Activated naive CD8-positive, alpha-beta T cell treated with anti-CD3 and anti-CD28 coated beads for 36 hours (primary cell): ENCODE measurements around the gene CALR3. TPM values are rescaled to one million over a fixed set of nuclear protein-coding genes. Genes with fewer than 3 reads are reported as not detected.
"Not testable (repeated sequence)": the region's sequence is repeated elsewhere in the genome, so short reads cannot be mapped to it uniquely, and the experiment has no call there.

ENCODE experiments used
- DNase-seq: peaks from one replicate; pipeline ENCODE4 v3.0.0; 2021
- H3K27ac Mint-ChIP-seq: one replicate; pipeline ENCODE4 v1.8.0; 2022; ENCODE audit warnings: mild to moderate bottlenecking, moderate library complexity, mixed read lengths
- H3K27me3 Mint-ChIP-seq: one replicate; pipeline ENCODE4 v1.8.0; 2022; ENCODE audit warnings: mild to moderate bottlenecking, mixed read lengths
- H3K36me3 Mint-ChIP-seq: one replicate; pipeline ENCODE4 v1.8.0; 2021; ENCODE audit warnings: mild to moderate bottlenecking, mixed read lengths
- H3K4me1 Mint-ChIP-seq: one replicate; pipeline ENCODE4 v1.8.0; 2021; ENCODE audit warnings: mixed read lengths
- H3K4me3 Mint-ChIP-seq: one replicate; pipeline ENCODE4 v1.8.0; 2022; ENCODE audit warnings: mild to moderate bottlenecking, moderate library complexity, mixed read lengths
- H3K9me3 Mint-ChIP-seq: one replicate; pipeline ENCODE4 v1.8.0; 2022; ENCODE audit warnings: mixed read lengths
- total RNA-seq, 2 experiments: library from RNA; stranded (reverse); gene quantifications; one replicate each; pipeline ENCODE4 v1.2.3, GENCODE V29; 2021

Gene CALR3
- total RNA-seq, 2 experiments from 2014 or later: 0.16 TPM; not detected in 1

DNA sequence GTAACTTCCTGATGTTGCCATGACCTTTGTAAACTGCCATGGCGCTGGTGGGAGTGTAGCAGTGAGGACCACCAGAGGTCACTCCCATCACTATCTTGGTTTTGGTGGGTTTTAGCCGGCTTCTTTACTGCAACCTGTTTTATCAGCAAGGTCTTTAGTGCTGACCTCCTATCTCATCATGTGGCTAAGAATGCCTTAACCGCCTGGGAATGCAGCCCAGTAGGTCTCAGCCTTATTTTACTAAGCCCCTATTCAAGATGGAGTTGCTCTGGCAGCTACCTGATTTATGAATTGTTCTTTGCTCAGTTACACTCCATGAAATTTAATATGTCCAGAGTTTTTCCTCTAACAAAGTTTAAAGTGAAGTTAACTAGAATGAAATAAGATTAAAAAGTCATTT is 19.6 kb downstream of the CALR3 start:
- H3K4me3 Mint-ChIP-seq: no peak overlapping the region
- no peak overlapping the region for H3K27ac Mint-ChIP-seq
- no peaks in the 10 kb centered on the region for H3K27me3 Mint-ChIP-seq
- H3K9me3 Mint-ChIP-seq: peaks cover 3% of the 10 kb centered on the region
- no peaks in the 10 kb centered on the region for H3K36me3 Mint-ChIP-seq
- no peak for DNase-seq
- H3K4me1 Mint-ChIP-seq: no peaks in the 10 kb centered on the region

DNA sequence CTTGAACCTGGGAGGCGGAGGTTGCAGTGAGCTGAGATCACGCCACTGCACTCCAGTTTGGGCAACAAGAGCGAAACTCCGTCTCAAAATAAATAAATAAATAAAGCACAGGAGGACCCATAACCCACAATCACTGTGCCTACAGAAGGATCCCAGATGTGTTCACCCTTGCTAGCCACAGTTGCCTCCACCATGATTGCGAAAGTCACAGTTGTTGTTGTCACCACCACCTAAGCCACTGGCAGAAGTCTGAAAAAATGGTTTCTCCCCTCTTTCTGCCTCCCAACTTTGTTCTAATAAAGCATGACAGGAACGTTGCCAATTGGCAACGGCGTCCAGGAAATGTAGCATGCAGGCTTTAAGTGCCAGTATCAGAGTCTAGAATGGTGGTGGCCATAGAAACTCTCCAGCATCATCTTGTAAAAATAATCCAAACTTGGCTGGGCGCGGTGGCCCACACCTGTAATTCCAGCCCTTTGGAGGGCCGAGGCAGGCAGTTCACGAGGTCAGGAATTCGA is 22.0 kb downstream of the CALR3 start:
- Mint-ChIP-seq H3K27me3 (no peaks in the 10 kb centered on the region), H3K4me1 (peaks cover 13% of the 10 kb centered on the region), H3K27ac (no peak overlapping the region), H3K4me3 (no peak overlapping the region), H3K9me3 (peaks cover 3% of the 10 kb centered on the region), H3K36me3 (no peaks in the 10 kb centered on the region)
- no peak for DNase-seq

DNA sequence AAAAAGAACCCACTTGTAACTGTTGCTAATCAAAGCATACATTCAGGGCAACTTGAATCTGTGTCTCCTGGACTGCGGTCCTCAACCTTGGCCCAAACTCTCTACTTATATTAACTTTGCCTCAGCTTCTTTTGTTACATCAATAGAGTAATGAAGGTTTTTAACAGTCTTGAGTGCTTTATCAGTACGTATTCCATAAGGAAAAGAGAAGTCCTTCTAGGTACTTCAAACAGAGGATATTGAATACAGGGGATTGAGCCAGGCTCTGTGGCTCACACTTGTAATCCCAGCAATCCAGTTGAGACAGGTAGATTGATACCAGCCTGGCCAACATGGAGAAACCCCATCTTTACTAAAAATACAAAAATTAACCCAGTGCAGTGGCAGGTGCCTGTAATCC is 23.0 kb downstream of the CALR3 start:
- H3K36me3 Mint-ChIP-seq: no peaks in the 10 kb centered on the region
- peaks cover 3% of the 10 kb centered on the region for H3K9me3 Mint-ChIP-seq
- DNase-seq: no peak
- H3K4me3 Mint-ChIP-seq: no peak overlapping the region
- H3K4me1 Mint-ChIP-seq: peaks cover 18% of the 10 kb centered on the region
- H3K27ac Mint-ChIP-seq: no peak overlapping the region
- H3K27me3 Mint-ChIP-seq: no peaks in the 10 kb centered on the region

DNA sequence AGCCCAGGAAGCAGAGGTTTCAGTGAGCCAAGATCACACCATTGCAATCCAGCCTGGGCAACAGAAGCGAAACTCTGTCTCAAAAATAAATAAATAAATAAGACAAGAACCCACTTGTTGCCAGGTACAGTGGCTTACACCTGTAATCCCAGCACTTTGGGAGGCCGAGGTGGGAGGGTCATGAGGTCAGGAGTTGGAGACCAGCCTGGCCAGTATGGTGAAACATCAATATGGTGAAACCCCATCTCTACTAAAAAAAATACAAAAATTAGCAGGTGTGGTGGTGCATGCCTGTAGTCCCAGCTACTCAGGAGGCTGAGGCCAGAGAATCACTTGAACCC is 23.4 kb downstream of the CALR3 start:
- H3K4me3 Mint-ChIP-seq: peak overlapping the region; percentile 78
- peaks cover 18% of the 10 kb centered on the region for H3K4me1 Mint-ChIP-seq
- H3K27ac Mint-ChIP-seq, DNase-seq, H3K27me3 Mint-ChIP-seq, H3K36me3 Mint-ChIP-seq, H3K9me3 Mint-ChIP-seq: not testable (repeated sequence)

DNA sequence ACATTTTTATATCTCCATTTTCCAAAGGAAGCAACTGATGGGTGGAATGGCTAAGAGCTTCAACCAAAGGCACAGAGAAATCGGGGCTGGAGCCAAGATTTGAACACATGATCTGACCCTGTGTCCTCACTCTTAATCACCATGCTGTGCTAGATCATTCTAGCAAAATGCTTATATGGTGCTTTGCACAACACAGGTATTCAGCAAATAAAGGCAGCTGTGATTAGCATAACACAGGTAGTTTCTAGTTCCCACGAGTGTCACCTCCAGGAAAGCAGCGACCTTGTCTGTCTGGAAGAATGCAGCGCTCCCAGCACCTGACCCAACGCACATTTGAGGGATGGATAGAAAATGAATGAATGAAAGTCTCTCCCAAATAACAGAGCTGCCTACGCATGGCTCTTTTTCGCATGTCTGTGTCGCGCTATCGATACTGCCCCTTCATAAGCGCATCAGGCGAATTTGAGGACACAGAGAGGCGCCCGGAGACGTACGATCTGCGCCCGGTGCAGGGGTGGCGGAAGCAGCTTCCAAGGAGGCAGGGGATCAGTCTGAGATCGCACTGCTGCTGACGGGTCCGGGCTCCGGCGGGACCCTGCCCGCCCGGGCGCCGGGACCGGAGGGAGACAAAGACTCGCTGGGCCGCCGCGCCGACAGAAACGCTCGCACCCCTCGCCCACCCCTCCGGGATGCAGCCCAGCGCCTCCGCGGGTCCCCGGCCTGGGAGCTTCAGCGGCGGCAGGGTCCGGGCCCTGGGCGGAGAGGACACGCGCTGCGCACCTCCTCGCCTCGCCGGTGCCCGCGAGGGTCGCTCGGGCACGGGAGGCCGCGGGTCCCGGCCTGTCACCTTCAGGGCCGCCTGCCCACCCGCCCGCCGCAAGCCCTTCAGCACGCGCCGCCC is 24.8 kb downstream of the CALR3 start:
- H3K9me3 Mint-ChIP-seq: peaks cover 3% of the 10 kb centered on the region
- H3K4me1 Mint-ChIP-seq: peaks cover 20% of the 10 kb centered on the region
- no peaks in the 10 kb centered on the region for H3K27me3 Mint-ChIP-seq
- H3K27ac Mint-ChIP-seq: peak overlapping the region; percentile 34
- H3K36me3 Mint-ChIP-seq: no peaks in the 10 kb centered on the region
- H3K4me3 Mint-ChIP-seq: peak overlapping the region; percentile 87
- DNase-seq: peak; percentile 44

DNA sequence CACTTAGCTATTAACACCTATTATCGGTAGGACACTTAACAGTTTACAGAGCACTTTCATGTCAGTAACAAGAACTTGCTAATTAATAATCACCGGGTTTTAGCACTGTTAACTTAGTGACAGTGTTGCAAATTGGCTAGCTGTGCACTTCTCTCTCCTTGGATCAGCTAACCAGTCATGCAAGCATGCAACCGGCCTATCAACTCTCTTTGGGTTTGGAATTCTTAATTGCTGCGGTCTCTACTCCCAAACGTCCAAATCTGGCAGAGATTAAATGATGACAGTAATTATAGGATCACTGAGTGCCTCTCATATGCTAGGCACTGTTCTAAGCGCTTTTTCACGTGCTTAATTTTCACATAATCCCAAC is 25.4 kb downstream of the CALR3 start:
- no peak overlapping the region for H3K27ac Mint-ChIP-seq
- H3K4me3 Mint-ChIP-seq: peak overlapping the region; percentile 87
- H3K36me3 Mint-ChIP-seq: no peaks in the 10 kb centered on the region
- no peaks in the 10 kb centered on the region for H3K27me3 Mint-ChIP-seq
- H3K9me3 Mint-ChIP-seq: peaks cover 3% of the 10 kb centered on the region
- peaks cover 20% of the 10 kb centered on the region for H3K4me1 Mint-ChIP-seq
- no peak for DNase-seq

DNA sequence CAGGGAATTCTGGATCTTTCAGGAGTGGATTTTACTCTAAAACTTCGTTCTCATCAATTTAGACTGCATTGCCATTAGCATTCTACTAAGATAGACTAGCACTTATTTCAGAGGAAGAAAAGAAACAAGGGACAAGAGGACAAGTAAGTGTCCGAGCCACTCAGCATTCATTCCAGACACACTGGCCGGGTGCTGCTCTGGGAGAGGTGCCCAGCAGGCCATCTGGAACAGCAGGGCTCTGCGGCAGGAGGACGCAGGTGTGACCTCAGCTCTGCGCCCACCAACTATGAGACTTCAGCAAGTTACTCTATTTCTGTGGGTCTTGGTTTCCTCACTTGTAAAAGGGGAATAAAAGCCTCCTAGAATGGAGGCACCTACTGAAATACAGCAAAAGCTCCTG is 28.4 kb downstream of the CALR3 start:
- no peak overlapping the region for H3K4me3 Mint-ChIP-seq
- peaks cover 32% of the 10 kb centered on the region for H3K4me1 Mint-ChIP-seq
- no peaks in the 10 kb centered on the region for H3K27me3 Mint-ChIP-seq

DNA sequence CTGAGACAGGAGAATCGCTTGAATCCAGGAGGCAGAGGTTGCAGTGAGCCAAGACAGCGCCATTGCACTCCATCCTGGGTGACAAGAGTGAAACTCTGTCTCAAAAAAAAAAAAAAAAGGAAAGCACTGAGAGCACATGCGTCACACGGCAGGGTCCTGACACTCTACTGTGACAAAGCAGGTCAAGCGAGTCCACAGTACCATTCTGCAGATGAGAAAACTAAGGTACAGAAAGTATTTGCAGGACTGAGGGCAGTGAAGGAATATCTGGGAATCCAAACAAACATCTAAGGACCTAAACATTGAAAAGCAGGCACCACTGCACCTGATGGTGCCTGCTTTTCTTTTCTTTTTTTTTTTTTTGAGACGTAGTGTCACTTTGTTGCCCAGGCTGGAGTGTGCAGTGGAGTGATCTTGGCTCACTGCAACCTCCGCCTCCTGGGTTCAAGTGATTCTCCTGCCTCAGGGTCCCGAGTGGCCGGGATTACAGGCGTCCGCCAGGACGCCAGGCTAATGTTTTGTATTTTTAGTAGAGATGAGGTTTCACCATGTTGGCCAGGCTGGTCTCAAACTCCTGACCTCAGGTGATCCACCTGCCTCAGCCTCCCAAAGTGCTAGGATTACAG is 29.1 kb downstream of the CALR3 start:
- H3K36me3 Mint-ChIP-seq, DNase-seq, H3K27ac Mint-ChIP-seq, H3K9me3 Mint-ChIP-seq, H3K27me3 Mint-ChIP-seq, H3K4me3 Mint-ChIP-seq: not testable (repeated sequence)
- H3K4me1 Mint-ChIP-seq: peaks cover 34% of the 10 kb centered on the region

More for the DNA sequence above, 28.4 kb downstream of the CALR3 start:
- Mint-ChIP-seq H3K9me3 (no peaks in the 10 kb centered on the region), H3K27ac (peak overlapping the region; percentile 6), H3K36me3 (no peaks in the 10 kb centered on the region)
- DNase-seq: no peak

DNA sequence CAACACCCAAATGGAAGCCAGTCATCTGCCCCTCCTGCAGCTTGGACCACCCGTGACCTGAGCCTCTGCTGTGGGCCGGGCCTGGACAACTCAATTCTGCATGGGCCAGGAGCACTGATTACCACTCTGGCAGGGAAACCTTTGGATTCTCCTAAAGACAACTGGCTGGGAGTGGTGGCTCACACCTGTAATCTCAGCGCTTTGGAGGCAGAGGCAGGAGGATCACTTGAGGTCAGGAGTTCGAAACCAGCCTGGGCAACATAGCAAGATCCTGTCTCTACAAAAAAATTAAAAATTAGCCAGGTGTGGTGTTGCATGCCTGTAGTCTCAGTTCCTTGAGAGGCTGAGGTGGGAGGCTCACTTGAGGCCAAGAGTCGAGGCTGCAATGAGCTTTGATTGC is 30.7 kb downstream of the CALR3 start:
- Mint-ChIP-seq H3K27me3 (no peaks in the 10 kb centered on the region), H3K36me3 (no peaks in the 10 kb centered on the region), H3K27ac (no peak overlapping the region), H3K4me1 (peaks cover 30% of the 10 kb centered on the region), H3K9me3 (no peaks in the 10 kb centered on the region), H3K4me3 (no peak overlapping the region)
- no peak for DNase-seq

DNA sequence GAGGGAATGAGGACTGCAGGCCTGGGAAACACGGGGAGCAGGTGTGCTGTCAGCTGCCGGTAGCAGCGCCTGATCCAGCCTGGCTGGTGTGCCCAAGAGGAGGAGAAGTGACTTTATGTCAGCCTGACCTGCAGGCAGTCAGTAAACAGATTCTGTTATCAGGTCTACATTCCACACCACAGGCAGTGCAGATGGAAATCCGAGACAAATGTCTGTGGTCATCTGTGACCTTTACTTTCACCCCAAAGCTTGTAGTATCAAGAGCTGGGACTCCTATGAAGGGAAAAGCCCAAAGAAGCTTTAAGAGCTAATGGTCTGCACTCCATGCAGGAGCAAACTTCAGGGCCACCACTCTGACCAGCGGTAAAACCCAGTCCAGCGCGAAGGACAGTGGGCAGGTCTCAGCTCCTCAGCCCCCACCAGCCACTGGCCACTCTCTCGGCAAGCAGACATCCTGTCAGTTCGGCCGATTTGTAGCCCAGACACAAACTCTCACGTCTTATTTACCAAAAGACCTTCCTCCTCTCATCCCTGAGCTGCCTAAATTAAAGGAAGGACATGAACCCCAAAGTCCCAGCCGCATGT is 31.9 kb downstream of the CALR3 start:
- Mint-ChIP-seq H3K36me3 (no peaks in the 10 kb centered on the region), H3K4me3 (no peak overlapping the region), H3K4me1 (peaks cover 34% of the 10 kb centered on the region), H3K27ac (no peak overlapping the region), H3K27me3 (no peaks in the 10 kb centered on the region), H3K9me3 (no peaks in the 10 kb centered on the region)
- no peak for DNase-seq

DNA sequence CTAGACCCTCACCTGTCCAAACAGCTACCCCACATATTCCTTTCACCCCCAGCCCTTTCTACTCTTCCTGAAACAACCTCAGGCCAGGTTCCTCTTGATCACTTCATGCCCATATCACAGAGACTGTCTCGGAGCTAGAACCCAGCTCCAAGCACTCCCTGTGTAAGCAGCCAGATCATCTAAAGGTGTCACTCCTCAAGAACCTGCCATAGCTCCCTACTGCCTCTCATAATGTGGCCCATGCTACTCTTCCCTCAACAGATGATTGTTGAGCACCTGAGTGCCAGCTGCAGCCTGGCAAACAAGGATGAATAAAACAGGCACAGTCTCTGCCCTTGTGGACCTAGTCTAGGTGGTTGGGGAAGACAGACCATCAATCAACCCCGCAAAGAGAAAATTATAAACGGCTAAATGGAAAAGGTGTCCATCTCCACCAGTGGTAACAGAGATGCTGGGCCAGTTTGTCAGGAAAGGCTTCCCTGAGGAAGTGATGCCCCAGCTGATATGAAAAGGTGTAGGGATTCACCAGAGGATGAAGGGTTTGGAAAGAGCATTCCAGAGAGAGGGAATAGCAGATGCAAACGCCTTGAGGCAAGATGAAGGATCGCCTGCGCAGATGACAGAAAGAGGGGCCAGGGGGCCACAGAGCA is 32.5 kb downstream of the CALR3 start:
- H3K4me1 Mint-ChIP-seq: peaks cover 33% of the 10 kb centered on the region
- no peaks in the 10 kb centered on the region for H3K36me3 Mint-ChIP-seq
- H3K9me3 Mint-ChIP-seq: no peaks in the 10 kb centered on the region
- no peak overlapping the region for H3K27ac Mint-ChIP-seq
- H3K4me3 Mint-ChIP-seq: no peak overlapping the region
- H3K27me3 Mint-ChIP-seq: no peaks in the 10 kb centered on the region
- DNase-seq: no peak

DNA sequence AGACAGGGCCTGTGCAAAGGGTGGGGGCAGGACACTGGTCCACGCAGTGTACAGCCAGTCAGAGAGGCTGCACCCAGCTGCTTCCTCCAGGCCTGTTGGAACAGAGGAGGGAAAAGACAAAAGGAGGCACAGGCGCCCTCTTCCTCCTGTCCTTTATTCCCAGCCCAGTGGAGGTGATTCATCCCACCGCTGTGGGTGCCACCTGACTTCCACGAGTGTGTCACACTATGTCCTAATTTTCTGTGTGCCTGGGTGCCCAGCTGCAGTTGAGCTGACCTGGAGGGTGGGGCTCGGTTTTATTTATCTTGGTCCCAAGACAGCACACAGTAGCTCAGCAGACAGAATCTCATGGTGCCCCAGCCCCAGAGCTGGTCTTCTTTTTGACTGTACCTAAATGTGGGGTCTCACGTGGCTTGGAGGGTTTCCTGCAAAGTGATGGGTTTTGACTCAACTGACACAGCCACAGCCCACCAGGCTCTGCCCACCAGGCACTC is 33.2 kb downstream of the CALR3 start:
- Mint-ChIP-seq H3K27ac (no peak overlapping the region), H3K9me3 (no peaks in the 10 kb centered on the region), H3K36me3 (peaks cover 1% of the 10 kb centered on the region), H3K4me1 (peaks cover 37% of the 10 kb centered on the region), H3K4me3 (no peak overlapping the region), H3K27me3 (no peaks in the 10 kb centered on the region)
- DNase-seq: no peak

DNA sequence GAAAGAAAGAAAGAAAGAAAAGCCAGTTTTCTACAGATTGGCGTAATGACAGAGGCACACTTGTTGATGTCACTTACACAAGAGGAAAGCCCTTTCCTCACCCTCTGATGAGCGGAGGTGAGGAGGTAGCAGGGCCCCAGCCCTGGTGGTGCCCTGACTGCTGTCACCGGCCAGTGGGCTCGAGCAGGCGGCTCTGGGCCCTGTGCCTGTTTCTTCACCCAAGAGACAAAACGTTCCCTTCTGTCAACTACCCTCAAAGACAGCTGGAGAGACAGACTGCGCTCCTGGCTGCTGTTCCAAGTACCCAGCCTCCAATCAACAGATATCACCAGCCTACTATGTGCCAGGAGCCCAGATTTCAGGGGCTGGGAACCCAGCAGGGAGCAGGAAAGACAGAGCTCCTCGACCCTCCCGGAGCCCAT is 34.3 kb downstream of the CALR3 start:
- H3K27me3 Mint-ChIP-seq: no peaks in the 10 kb centered on the region
- peaks cover 47% of the 10 kb centered on the region for H3K4me1 Mint-ChIP-seq
- H3K4me3 Mint-ChIP-seq: no peak overlapping the region
- no peak for DNase-seq
- H3K9me3 Mint-ChIP-seq: no peaks in the 10 kb centered on the region
- H3K27ac Mint-ChIP-seq: no peak overlapping the region
- peaks cover 1% of the 10 kb centered on the region for H3K36me3 Mint-ChIP-seq

DNA sequence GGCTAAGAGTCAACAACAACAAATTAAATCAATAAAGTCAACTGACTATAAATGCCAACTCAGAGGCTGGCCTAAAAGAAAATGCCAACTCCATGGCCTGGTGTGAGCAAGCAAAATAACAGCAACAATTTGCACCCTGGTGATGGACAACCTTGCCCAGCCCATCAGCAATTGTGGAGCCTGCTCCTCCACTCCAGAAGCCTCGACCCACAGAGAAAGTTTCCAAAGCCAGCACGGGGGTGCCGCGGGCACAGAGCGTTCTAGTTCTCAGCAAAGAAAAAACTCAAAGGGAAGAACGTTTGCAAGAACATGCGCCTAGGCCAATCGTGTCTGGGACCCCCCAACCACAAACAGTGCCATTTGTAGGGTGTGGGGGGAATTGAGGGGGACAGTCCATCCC is 35.5 kb downstream of the CALR3 start:
- H3K36me3 Mint-ChIP-seq: peaks cover 4% of the 10 kb centered on the region

DNA sequence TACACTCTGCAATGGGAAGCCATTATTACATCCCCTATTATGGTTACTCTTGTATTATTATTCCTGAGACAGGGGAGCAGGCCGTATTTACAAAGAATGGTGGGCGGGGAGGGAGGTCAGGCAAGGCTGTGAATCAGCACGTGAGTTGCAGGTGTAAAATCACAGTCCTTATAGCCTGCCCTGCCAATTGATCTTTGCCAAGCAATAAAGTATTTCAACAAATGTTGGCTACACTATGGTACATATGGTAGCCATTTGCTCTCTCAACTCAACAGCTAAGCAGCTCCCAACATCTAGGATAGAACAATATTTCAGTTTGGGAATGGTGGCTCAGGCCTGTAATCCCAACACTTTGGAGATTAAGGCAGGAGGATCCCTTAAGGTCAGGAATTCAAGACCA is 36.3 kb downstream of the CALR3 start:
- H3K4me3 Mint-ChIP-seq: no peak overlapping the region
- no peaks in the 10 kb centered on the region for H3K27me3 Mint-ChIP-seq
- no peak for DNase-seq
- no peaks in the 10 kb centered on the region for H3K9me3 Mint-ChIP-seq
- no peak overlapping the region for H3K27ac Mint-ChIP-seq
- peaks cover 4% of the 10 kb centered on the region for H3K36me3 Mint-ChIP-seq
- H3K4me1 Mint-ChIP-seq: peaks cover 50% of the 10 kb centered on the region

More for the DNA sequence above, 35.5 kb downstream of the CALR3 start:
- peaks cover 50% of the 10 kb centered on the region for H3K4me1 Mint-ChIP-seq
- H3K9me3 Mint-ChIP-seq: no peaks in the 10 kb centered on the region
- no peak overlapping the region for H3K4me3 Mint-ChIP-seq
- no peak overlapping the region for H3K27ac Mint-ChIP-seq
- H3K27me3 Mint-ChIP-seq: no peaks in the 10 kb centered on the region
- DNase-seq: no peak
